IMR-90 (cell line): Measurements from ENCODE around the gene AASS.

Experiments
- CEBPB ChIP-seq: IDR thresholded peaks from 2 replicates; pipeline ENCODE4 v1.6.1; 2012; ENCODE audit warnings: low read depth, low read length, improper control_type of control experiment
- MAZ ChIP-seq: IDR thresholded peaks from 2 replicates; pipeline ENCODE4 v1.6.1; 2012; ENCODE audit warnings: low read depth, mild to moderate bottlenecking, low read length, improper control_type of control experiment, moderate library complexity, borderline replicate concordance
- POLR2A ChIP-seq: IDR thresholded peaks from 2 replicates; pipeline ENCODE4 v1.6.1; 2012; ENCODE audit warnings: mild to moderate bottlenecking, low read depth, low read length
- RCOR1 ChIP-seq: IDR thresholded peaks from 2 replicates; pipeline ENCODE4 v1.6.1; 2012; ENCODE audit warnings: mild to moderate bottlenecking, low read length, improper control_type of control experiment; ENCODE audit not compliant: insufficient replicate concordance
- TF ChIP-seq, protein P1 (sequence below): conservative IDR thresholded peaks from 2 replicates; pipeline ENCODE4 v1.5.1; 2012; ENCODE audit warnings: mild to moderate bottlenecking, low read depth, low read length, improper control_type of control experiment
- TF ChIP-seq, protein P2 (sequence below): fragments of 150-350 bp; IDR thresholded peaks from 2 replicates; pipeline ENCODE4 v1.6.1; 2016; ENCODE audit warnings: low read depth, mild to moderate bottlenecking, low read length, moderate library complexity, borderline replicate concordance

DNA sequence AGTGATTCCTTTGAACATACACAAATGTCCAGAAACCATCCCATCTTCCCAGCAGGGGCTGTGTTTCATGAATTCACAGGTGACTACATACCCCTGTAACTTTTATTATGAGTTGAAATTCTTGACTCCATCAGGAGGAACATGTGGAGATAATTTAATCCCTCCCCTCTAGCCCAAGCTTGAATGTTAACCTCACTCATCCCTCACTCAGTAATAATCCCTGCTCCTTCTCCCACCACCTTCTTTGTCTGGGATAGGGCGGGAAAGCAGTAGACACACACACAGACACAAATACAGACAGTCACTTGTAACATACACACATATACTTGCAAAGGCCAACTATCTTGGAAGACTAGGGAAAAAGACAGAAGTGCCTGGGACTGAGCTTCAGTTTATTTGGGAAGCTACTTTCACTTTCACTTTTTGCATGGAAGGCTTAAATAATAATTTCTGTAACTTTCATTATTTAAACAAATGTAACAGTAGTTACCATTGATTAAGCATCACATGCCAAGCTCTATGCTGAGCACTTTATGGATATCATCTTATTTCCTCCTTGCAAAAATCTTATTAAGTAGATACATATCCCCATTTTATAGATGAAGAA lies 7.3 kb downstream of the AASS start:
- TF ChIP-seq, protein P1, sequence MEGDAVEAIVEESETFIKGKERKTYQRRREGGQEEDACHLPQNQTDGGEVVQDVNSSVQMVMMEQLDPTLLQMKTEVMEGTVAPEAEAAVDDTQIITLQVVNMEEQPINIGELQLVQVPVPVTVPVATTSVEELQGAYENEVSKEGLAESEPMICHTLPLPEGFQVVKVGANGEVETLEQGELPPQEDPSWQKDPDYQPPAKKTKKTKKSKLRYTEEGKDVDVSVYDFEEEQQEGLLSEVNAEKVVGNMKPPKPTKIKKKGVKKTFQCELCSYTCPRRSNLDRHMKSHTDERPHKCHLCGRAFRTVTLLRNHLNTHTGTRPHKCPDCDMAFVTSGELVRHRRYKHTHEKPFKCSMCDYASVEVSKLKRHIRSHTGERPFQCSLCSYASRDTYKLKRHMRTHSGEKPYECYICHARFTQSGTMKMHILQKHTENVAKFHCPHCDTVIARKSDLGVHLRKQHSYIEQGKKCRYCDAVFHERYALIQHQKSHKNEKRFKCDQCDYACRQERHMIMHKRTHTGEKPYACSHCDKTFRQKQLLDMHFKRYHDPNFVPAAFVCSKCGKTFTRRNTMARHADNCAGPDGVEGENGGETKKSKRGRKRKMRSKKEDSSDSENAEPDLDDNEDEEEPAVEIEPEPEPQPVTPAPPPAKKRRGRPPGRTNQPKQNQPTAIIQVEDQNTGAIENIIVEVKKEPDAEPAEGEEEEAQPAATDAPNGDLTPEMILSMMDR, result no peak
- TF ChIP-seq RCOR1 (no peak), POLR2A (no peak), MAZ (no peak), CEBPB (no peak)
- TF ChIP-seq, protein P2, sequence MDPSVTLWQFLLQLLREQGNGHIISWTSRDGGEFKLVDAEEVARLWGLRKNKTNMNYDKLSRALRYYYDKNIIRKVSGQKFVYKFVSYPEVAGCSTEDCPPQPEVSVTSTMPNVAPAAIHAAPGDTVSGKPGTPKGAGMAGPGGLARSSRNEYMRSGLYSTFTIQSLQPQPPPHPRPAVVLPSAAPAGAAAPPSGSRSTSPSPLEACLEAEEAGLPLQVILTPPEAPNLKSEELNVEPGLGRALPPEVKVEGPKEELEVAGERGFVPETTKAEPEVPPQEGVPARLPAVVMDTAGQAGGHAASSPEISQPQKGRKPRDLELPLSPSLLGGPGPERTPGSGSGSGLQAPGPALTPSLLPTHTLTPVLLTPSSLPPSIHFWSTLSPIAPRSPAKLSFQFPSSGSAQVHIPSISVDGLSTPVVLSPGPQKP, result no peak
